CD4-positive, alpha-beta T cell treated with Interleukin-15 for 1 hour (primary cell): ENCODE measurements around the gene NET1.

Experiments
- DNase-seq: peaks from one replicate; pipeline ENCODE4 v3.0.0-alpha.2; 2020

NET1 gene

DNA sequence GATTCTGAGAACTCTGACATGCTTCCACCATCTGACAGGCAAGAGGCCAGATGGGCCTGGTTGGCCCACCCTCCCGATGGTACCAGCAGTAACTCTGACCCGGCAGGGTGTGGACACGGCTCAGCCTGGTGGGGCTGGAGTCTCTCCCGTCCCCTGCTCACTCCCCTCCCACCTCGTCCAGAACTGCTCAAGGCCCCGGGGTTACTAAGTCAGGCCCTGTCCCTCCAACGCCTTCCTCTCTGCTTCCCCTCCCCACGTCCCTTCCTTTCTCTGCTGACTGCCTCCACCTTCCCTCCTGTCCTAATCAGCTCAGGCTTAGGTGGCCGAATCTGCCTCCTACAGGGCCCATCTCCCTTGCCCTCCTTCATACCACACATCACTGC lies 74.5 kb downstream of the NET1 start:
- DNase-seq, result no peak

DNA sequence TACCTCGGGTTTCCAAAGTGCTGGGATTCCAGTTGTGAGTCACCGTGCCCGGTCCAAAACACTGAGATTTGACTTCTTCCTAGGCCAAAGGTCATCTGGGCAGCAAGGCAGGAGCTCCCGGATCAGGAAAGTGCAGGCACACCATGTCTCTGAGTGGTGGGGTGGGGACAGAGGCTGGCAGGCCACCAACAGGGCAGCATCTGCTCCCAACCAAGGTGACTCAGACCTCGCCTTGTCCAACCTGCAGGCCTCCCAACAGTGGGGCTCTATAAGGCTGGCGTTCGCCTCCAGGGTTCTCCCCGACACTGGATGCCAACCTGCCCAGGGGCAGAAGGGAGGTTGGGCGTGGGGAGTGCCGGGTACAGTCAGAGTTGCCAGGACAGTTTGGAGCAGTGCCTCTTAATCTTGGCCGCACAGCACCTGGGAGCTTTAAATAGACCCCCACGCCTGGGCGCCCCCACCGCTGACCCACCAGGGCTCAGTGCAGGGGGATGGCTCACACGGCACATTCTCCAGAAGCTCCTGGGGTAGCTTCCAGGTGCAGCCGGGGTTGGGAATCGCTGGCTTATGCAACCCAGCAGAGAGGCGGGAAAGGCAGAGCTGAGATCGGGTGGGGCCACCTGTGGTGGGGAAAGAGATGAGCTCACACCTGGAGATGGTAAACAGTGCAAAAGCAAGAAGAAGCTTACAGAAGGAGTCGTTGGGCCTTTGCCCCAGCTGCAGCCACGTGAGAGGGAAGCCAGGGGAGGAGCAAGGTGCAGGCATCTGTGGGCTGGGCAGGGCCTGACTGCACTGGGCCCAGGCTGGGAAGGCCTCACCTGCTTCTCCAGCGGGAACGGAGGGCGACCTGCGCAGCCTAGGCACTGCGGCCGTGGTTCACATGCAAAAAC lies 76.2 kb downstream of the NET1 start:
- DNase-seq, result no peak

DNA sequence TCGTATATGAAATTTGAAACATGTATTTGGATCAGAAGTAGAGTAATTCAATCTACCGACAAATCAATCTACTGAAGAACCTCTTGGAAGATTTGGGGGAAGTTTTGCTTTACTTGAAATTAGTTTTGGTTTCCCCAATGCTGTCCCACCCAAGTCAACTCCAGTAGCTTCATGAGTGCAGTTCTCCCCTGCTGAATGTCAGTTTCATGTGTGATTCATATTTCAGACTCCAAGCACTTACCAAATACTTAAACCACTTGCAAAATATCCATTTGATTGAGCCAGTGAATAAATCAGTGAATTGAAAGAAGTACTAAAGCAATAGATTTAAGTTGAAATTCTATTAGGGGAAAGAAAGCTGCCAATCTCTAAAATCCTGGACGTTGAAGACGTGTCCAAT lies 77.7 kb downstream of the NET1 start:
- DNase-seq, result no peak

DNA sequence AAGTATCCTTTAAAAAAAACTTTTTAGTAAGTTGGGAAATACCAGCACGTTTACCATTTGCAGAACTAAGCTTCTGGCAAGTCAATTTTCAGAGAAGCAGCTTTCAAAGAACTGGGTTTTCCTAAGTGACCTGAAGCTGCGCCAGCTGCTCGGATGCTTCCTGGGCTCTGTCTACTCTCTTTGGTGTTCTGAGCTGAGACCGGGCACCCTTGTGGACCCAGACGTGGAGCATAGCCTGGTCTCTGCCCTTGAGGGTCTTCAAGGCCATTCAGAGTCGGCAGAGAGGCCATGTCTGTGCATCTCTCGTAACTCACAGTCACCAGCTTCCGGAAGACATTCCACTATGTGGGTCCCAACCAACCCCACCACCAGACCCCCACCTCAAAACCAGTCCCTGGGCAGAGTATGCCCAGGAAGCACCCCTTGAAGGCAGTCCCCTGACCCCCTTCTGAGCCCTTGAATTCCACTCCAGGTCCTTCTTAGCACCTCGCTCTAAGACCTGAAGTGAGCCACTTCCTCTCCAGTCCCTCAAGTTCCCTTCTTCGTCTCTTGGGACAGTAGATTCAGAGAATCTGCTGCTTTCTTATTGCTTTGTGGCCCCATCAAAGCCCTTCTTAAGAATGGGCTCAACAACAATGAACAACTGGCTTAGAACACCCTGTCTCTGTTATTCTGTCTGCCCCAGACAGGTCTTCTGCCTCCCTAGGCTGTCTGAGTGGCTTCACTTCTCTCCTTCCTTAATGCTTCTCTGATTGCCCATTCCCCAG lies 78.5 kb downstream of the NET1 start:
- peak; percentile 7 for DNase-seq

DNA sequence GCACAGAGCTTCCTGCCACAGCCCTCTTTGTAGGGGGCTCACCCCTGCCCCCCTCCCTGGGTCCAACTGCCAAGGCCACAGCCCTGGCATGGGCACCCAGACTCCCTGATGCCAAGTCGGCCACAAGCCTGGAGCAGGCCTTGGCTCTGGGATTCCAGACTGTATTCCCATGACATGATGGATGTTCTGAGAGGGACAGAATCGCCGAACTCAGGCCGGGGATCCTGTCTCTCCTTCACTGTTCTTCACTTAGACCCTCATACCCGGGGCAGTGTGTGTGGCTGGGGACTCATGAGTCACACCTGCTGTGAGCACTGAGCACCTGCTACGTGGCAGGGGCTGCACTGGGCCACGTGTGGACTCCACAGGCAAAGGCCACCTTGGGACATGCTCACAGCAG lies 79.1 kb downstream of the NET1 start:
- DNase-seq, result peak; percentile 11

DNA sequence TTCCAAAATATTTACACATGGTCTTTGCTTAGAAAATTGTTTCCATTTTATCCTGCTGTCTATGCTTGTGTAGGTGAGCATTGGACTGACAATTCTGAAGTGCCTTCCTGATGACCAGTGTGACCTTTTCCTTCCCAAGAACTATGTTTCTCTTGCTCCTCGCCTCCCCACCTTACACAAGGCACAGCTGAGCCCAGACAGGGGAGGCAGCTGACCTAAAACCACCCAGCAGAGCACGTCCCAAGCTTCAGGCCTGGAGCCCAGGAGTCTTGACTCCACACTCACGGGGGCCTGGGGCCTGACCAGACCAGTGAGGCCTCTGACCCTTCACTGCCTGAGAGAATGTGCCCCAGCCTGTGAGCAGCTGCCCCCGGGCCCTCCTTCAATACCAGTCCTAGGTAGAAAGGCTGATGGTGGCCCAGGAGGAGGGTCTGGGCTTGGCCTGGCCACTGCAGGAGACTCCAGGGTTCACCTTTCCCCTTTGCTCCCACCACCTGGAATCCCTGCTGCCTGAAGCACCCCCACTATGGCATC lies 80.0 kb downstream of the NET1 start:
- no peak for DNase-seq

DNA sequence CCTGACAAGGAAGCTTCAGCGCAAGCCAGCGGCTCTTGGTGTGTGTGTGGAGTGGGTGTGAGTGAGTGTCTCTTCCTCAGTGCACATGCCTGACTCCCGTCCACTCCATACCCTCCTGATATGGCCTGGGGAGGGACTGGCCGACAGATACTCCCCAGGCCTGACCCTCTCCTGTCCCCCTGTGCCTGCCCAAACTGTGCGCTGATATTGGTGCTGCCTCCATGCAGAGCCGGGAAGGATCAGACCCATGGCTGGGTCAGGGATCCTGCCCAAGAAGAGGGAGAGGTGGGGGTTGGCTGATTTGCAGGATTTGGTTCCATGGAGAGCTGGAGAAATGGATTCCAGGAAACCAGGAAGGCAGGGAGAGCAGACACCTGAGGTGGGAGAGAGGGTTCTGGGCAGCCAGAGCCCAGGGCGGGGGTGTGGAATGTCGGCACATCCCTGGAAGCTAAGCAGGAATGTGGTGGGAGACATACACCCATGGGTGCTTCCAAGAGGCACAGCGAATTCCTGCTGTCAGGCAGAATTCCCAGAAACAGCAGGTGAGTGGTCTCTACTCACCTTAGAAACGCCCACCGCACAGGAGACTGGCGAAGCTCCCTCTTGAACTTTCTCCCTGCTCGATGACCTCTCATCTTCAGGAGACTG lies 80.7 kb downstream of the NET1 start:
- DNase-seq, result no peak

DNA sequence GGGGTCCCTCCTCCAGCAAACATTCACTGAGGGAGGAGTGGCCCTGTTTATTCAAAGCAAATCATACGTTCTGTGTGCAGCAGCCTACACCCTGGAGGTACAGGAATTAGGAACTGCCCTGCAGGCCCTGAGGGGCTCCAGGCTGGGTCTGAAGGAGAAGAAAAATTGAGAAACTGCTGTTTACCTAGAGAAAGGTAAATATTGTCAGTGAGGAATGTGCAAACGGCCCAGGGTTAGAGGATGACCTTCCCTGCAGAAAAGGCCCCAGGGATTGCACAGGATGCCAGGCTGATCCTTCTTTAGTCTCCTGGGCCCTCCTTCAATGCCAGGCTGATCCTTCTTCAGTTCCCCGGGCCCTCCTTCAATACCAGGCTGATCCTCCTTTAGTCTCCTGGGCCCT lies 81.3 kb downstream of the NET1 start:
- no peak for DNase-seq

DNA sequence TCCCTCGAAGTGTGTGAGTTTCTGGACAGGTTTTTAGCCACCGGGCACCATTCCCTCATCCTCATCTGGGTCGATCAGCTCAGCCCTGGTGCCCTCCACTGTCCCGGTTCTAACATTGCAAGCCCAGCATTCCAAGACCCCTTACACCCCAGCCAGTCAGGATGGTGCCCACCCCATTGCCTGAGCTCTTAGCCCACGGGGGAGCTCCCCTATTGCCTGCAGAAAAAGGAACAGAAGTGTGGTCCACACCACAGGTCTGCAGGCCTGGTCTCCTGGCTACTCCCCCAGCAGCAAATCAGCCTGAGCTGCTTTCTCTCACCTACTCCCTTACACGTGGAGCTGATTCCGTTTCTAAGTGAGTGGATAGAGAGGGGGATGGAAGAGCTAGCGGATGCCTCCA lies 82.3 kb downstream of the NET1 start:
- no peak for DNase-seq

DNA sequence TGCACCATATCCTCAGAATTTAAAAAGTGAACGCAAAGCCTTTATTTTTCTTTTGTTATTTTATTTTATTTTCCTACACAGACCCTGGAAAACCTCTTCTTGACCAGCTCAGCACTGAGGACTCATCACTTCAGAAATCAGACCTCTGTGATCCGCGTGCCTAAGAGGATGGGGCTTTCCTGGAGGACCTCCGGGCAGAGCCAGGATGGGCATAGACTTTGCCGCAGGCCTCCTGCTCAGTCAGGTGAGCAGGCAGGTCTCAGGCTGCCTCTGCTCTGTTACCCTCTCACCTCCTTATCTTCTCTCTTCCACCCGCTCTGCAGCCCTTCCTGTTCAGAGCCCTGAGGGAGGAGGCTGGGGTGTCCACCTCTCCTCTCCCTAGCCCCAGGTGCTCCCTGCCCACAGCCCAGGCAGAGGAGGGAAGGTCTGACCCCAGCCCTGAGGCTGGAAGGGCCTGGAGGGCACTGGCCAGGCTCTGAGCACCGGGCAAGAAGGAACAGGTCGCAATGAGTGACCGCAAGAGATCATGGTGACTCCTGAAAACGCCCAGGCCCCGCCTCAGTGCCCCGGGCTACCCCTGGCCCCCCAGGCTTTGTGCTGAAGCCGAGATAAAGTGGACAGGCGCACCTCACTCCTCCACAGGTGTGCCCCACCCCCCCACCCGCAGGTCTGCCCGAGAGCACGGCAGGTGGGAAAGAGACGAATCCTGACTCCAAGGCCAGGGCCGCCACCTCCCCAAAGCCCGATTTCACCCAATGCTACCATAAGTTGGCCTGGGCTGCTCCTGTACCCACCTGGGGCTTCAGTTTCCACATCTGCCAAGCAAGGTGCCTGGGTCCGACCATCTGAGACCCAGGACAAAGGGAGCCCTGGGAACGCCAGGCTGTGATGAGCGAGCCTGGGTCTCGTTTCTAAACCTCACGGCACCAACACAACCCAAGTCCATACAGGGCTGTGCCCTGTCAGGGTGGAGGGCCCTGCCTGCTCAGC lies 84.2 kb downstream of the NET1 start:
- no peak for DNase-seq

DNA sequence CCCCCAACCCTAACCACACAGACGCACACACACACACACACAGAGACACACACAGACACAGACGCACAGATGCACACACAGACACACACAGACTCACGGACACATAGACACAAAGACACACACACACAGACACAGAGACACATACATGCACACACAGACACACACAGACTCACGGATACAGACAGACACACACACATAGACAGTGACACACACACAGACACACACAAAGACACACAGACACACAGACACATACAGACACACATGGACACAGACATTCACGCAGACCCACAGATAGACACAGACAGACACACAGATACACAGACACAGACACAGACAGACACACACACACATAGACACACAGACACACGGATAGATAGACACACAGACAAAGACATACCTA lies 84.9 kb downstream of the NET1 start:
- DNase-seq, result no peak

DNA sequence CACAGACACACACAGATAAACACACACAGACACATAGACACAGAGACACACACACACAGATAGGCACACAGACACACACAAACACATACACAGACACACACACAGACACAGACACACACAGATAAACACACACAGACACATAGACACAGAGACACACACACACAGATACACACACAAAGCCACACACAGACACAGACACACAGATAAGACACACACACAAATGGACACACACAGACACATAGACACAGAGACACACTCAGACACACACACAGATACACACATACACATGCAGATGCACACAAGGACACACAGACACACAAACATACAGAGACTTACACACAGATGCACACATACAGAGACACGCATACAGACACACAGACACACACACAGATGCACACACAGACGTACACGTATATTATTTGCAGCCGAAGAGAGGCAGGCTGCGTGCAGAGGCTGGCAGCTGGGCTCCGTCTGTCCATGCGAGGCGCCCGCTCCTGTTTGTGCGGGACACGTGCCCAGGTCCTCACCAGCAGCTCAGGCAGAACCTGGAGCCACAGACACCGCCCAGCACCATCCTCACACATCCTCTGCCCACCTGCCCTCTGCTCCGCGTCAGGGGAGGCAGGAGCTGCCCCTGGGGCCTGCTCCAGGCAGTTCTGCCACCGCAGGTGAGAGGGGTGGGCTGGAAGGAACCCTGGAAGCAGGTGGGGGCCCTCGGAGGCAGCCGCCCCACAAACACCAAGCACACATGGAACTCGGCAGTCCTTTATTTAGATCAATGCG lies 85.8 kb downstream of the NET1 start:
- no peak for DNase-seq

DNA sequence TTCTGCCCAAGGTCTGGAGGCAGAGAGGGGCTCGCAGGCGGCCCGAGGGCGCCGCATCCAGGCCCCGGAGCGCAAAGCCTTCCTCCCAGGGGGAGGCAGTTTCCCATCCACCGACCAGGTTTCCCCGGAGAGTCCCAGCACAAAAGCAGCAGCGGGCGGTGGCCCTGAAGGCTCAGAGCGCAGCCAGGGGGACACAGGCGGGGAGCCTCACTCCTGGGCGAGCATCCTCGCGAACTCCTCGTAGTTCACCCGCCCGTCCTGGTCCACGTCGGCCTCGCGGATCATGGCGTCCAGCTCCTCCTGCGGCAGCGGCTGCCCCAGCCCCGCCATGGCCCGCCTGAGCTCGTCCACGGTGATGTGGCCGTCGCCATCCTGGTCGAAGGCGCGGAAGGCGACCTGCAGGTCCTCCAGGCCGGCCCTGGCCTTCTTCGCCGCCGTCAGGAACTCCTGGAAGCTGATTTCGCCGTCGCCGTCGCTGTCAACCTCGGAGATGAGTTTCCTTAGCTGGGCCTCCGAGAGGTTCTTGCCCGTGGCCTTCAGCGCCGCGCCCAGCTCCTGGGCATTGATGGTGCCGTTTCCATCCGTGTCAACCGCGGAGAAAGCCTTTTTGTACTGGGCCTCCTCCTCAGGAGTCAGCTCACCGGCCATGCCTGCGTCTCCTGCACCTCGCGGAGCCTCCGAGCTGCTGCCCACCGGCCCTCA lies 86.6 kb downstream of the NET1 start:
- no peak for DNase-seq

DNA sequence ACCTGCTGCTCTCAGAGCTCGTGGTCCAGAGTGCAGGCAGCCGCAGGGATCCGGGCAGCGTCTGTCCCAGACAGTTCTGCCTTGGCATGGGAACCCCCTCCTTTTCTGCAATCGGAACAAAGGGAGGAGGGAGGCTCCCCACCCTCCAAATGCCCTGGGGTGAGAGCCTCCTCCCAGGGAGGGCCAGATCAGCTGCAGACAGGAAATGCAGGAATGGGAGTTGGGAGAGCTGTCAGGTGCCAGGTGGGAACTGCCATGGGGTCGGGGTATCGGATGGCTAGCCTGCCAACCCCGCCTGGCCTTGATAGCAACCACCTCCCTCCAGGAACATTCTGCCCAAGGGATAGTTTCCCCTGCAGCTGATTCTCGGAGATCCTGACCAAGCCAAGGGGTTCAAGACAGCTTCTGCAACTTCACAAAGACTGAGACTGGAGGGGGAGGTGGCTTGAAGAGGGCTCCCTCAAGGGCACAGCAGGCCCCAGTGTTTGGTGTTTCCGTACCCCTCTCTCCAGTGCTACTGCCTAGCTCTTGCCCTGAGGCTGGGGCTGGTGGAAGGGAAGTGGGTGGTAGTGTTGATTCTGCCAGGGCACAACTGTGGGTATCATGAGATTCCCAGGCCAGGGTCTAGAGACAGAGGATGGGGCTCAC lies 87.3 kb downstream of the NET1 start, which contains the start of gene CALML5:
TSS of gene CALML5 (minus strand) at position 78 of the 648 bp plus-strand sequence. CDS start 132 bp downstream, outside the sequence.
- no peak for DNase-seq

DNA sequence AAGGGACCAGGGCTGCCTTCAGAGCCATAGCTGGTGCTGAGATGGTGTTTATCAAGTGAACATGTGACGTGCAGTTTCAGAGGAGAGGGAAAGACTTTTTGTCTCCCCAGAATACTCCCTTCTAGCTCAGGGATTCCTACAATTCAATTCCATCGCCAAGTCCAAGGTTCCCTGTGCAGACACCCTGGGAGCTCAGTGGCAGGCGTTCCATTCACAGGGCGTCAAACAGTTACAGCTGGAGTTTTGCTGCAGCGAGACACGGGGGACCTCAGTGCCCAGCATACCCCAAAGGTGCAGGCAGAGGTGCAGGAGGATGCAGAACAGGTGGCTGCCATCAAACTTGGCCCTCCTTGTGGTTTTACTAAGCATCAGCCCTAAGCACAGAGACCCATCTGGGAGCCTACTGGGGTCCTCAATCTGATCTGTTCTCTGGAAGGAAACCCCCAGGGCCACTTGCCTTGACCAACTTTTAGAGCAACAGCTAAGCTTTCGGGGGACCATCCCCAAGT lies 87.9 kb downstream of the NET1 start:
- no peak for DNase-seq

DNA sequence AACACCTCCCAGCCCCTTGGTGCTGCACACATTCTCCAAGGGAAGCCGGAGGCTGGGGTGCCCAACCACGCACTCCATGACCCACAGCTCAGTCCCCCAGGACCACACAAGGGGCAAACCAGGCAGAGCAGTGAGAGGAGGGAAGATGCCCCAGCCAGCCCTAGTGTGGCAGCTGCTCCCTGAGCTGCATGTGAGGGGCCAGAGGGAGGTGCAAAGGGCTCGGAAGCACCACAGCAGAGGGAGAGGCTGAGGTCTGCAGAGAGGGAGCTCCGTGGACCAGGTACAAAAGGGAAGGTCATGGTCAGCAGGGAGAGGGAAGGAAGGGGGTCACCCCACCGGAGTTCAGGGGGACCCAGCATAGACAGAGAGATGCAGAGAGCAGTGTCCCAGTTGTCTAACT lies 88.6 kb downstream of the NET1 start:
- no peak for DNase-seq

DNA sequence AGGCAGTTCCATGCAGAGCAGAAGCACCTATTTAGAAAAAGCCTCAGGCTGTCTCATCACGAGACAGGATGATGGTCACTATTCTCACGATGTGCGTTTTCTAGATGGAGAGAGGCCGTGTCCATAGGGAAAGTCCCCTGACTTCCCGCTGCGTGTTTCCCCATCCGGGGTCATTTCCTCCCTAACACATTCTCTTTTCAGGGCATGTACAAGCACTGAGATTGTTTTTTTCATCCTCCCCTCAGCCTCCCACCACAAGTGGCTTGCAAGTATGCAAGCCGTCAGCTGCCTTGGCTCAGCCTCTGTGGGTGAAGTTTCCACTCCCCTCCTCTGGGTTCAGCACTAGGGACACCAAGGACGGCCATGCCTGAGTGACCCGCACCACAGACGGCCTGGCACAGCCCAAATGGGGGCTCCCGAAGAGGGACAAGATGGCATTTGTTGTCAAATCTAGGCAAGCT lies 89.7 kb downstream of the NET1 start:
- no peak for DNase-seq

DNA sequence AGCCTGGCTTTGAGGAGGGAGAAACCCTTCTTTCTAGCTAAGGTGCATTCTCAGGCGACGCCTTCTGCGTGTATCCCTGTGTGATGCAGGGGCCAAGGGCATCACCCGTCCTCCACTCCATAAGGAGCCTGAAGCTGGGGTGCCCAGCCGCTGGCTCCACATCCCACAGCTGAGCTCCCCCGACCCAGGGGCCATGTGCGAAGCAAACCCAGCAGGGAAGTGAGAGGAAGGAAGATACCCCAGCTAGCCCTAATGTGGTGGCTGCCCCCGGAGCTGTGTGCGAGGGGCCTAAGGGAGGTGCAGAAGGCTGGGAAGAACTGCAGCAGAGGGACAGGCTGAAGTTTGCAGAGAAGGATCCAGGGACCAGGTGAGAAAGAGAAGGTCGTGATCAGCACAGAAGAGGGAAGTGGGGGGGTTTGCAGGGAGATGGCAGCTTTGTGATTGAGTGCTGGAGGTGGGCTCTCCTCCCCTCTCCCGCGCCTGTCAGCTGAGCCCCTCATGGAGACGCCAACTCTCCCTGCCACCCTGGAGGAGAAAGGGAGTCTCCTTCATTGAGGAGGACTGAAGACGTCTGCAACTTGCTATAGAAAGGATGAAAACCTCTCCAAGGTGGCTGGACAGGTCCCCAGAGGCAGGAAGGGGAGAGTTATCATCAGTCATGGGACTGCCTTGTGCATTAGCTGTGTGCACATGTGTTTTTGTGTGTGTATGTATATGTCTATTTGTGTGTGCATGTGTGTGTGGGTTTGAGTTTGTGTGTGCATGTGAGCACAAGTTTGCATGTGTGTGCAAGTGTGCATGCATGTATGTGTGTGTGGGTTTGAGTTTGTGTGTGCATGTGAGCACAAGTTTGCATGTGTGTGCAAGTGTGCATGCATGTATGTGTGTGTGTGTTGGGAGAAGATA lies 90.5 kb downstream of the NET1 start:
- no peak for DNase-seq

DNA sequence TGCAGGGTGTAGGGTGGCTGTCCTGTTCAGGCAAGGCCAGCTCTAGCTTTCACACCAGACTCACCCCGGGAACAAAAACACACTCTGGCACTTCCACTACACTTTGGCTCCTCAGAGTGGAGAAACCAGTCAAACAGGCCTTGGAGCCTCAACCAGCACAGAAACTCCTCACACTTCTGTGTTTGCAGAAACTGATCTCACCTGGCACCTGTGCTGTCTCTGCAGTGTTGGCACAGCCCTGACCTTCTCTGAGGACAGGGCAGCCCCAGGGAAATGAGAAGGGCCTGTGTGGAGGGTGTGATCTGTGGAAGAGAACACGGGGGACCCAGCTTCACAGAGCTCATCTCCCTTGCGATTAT lies 91.1 kb downstream of the NET1 start:
- no peak for DNase-seq
